PC-3 (cell line): ENCODE measurements around the gene TEX9.

Source experiments
- CTCF ChIP-seq: fragments of 300-600 bp; sonication (generic); conservative IDR thresholded peaks from 2 replicates; pipeline ENCODE4 v1.5.1; 2017; ENCODE audit warnings: antibody characterized with exemption, low read depth, mild to moderate bottlenecking, low read length
- EZH2phosphoT487 ChIP-seq: fragments of 300-600 bp; sonication (generic); IDR thresholded peaks from 2 replicates; pipeline ENCODE4 v1.6.1; 2018; ENCODE audit warnings: mild to moderate bottlenecking, antibody characterized with exemption, low read length, borderline replicate concordance

GRCh38 chr15:56322444-56322843 is 42.8 kb upstream of the TEX9 start:
- no peak for TF ChIP-seq EZH2phosphoT487
- TF ChIP-seq CTCF, result no peak
